Lower leg skin (tissue), 3 donors: ENCODE measurements around the gene TEF.

ENCODE experiments used
- CTCF ChIP-seq, 3 donors: fragments of 450-650 bp; IDR thresholded peaks; one replicate each; pipeline ENCODE4 v1.5.1; 2016; ENCODE audit warnings: antibody characterized with exemption in 3 of 3, mild to moderate bottlenecking in 3 of 3, moderate library complexity in 2 of 3
- POLR2A ChIP-seq, 2 donors: fragments of 450-650 bp; IDR thresholded peaks; one replicate each; pipeline ENCODE4 v1.6.1; 2016 to 2017; ENCODE audit warnings: antibody characterized with exemption in 2 of 2, mild to moderate bottlenecking in 1 of 2, moderate library complexity in 1 of 2

GRCh38 chr22:41384128-41384527 is 2.4 kb downstream of the TEF start:
- TF ChIP-seq CTCF (IDR thresholded peaks at IDR 0.05) (no peak), POLR2A (IDR thresholded peaks at IDR 0.05) (no peak)
